H9 (cell line): ENCODE measurements around the gene TFB1M. TPM values are rescaled to one million over a fixed set of nuclear protein-coding genes. Genes with fewer than 3 reads are reported as not detected.

Experiments
- DNase-seq: peaks from one replicate; pipeline ENCODE4 v3.0.0-alpha.2; 2017
- H2AFZ ChIP-seq: one replicate; pipeline ENCODE4 v1.6.1; 2013; ENCODE audit warnings: mild to moderate bottlenecking, low read length, control low read depth, moderate library complexity
- H2AK5ac ChIP-seq: 2 replicates; pipeline ENCODE4 v1.6.1; 2013; ENCODE audit warnings: low read length, control low read depth, mixed read lengths; ENCODE audit not compliant: insufficient read length
- H2BK120ac ChIP-seq: one replicate; pipeline ENCODE4 v1.6.1; 2013; ENCODE audit warnings: low read depth, mild to moderate bottlenecking, low read length, control low read depth, inconsistent platforms; ENCODE audit not compliant: poor library complexity, severe bottlenecking
- H2BK12ac ChIP-seq: 2 replicates; pipeline ENCODE4 v1.6.1; 2013; ENCODE audit warnings: low read length, control low read depth, mixed read lengths, low read depth; ENCODE audit not compliant: insufficient read length
- H2BK15ac ChIP-seq: 2 replicates; pipeline ENCODE4 v1.6.1; 2013; ENCODE audit warnings: low read depth, low read length, control low read depth
- H2BK20ac ChIP-seq: one replicate; pipeline ENCODE4 v1.6.1; 2013; ENCODE audit warnings: low read depth, mild to moderate bottlenecking, low read length, control low read depth, inconsistent platforms; ENCODE audit not compliant: poor library complexity, severe bottlenecking
- H2BK5ac ChIP-seq: 2 replicates; pipeline ENCODE4 v1.6.1; 2013; ENCODE audit warnings: low read length, control low read depth, mixed read lengths; ENCODE audit not compliant: insufficient read length
- H3K14ac ChIP-seq: 2 replicates; pipeline ENCODE4 v1.6.1; 2013; ENCODE audit warnings: low read length, control low read depth; ENCODE audit not compliant: insufficient read depth
- H3K18ac ChIP-seq: 2 replicates; pipeline ENCODE4 v1.6.1; 2013; ENCODE audit warnings: low read depth, mild to moderate bottlenecking, mixed read lengths, low read length, control low read depth; ENCODE audit not compliant: insufficient read length
- H3K23ac ChIP-seq: 2 replicates; pipeline ENCODE4 v1.6.1; 2013; ENCODE audit warnings: low read length, control low read depth, mixed read lengths, low read depth; ENCODE audit not compliant: insufficient read length
- H3K23me2 ChIP-seq: 2 replicates; pipeline ENCODE4 v1.6.1; 2013; ENCODE audit warnings: low read depth, mild to moderate bottlenecking, mixed read lengths, low read length, control low read depth; ENCODE audit not compliant: insufficient read length, poor library complexity, severe bottlenecking
- H3K27ac ChIP-seq: 2 replicates; pipeline ENCODE4 v1.5.1; 2013; ENCODE audit warnings: low read length, control low read depth, mixed read lengths, low read depth; ENCODE audit not compliant: insufficient read length
- H3K27me3 ChIP-seq: 2 replicates; pipeline ENCODE4 v1.6.1; 2013; ENCODE audit warnings: low read length, control low read depth, inconsistent platforms; ENCODE audit not compliant: insufficient read depth
- H3K4ac ChIP-seq: 2 replicates; pipeline ENCODE4 v1.6.1; 2013; ENCODE audit warnings: low read depth, mild to moderate bottlenecking, control low read depth, inconsistent platforms, low read length, moderate library complexity
- H3K4me1 ChIP-seq: 2 replicates; pipeline ENCODE4 v1.6.1; 2013; ENCODE audit warnings: low read length, control low read depth, inconsistent platforms; ENCODE audit not compliant: insufficient read depth
- H3K4me2 ChIP-seq: 2 replicates; pipeline ENCODE4 v1.6.1; 2013; ENCODE audit warnings: low read length, control low read depth, mixed read lengths; ENCODE audit not compliant: insufficient read length, insufficient read depth
- H3K56ac ChIP-seq: 2 replicates; pipeline ENCODE4 v1.6.1; 2013; ENCODE audit warnings: low read depth, mild to moderate bottlenecking, mixed read lengths, low read length, control low read depth; ENCODE audit not compliant: insufficient read length
- H3K79me1 ChIP-seq: 2 replicates; pipeline ENCODE4 v1.6.1; 2013; ENCODE audit warnings: low read depth, mild to moderate bottlenecking, moderate library complexity, low read length, control low read depth, inconsistent platforms; ENCODE audit not compliant: insufficient read depth, poor library complexity, severe bottlenecking
- H3K79me2 ChIP-seq: 2 replicates; pipeline ENCODE4 v1.6.1; 2013; ENCODE audit warnings: low read length, control low read depth, inconsistent platforms; ENCODE audit not compliant: insufficient read depth
- H3K9ac ChIP-seq: 2 replicates; pipeline ENCODE4 v1.6.1; 2013; ENCODE audit warnings: low read length, control low read depth, mixed read lengths; ENCODE audit not compliant: insufficient read length; ENCODE audit errors: extremely low read depth
- H3K9me3 ChIP-seq: one replicate; pipeline ENCODE4 v1.6.1; 2013; ENCODE audit warnings: low read depth, low read length, inconsistent platforms; ENCODE audit not compliant: control insufficient read depth
- H3T11ph ChIP-seq: one replicate; pipeline ENCODE4 v1.6.1; 2013; ENCODE audit warnings: mild to moderate bottlenecking, low read length, control low read depth, inconsistent platforms
- H4K20me1 ChIP-seq: one replicate; pipeline ENCODE4 v1.6.1; 2013; ENCODE audit not compliant: control insufficient read depth, insufficient read length, insufficient read depth
- H4K5ac ChIP-seq: 2 replicates; pipeline ENCODE4 v1.6.1; 2013; ENCODE audit warnings: low read depth, mild to moderate bottlenecking, mixed read lengths, low read length, control low read depth; ENCODE audit not compliant: insufficient read length
- H4K8ac ChIP-seq: replicated peaks from 2 replicates; pipeline ENCODE4 v1.6.1; 2013; ENCODE audit warnings: low read length, control low read depth, mixed read lengths, low read depth; ENCODE audit not compliant: insufficient read length
- H4K91ac ChIP-seq: 2 replicates; pipeline ENCODE4 v1.6.1; 2013; ENCODE audit warnings: low read depth, mild to moderate bottlenecking, moderate library complexity, mixed read lengths, low read length, control low read depth; ENCODE audit not compliant: insufficient read length
- H3K27ac Mint-ChIP-seq, 3 experiments: 2 replicates in 2 of 3; 3 replicates in 1 of 3; pipeline ENCODE4 v1.8.0; 2020 to 2021; ENCODE audit warnings: mixed read lengths in 3 of 3, mild to moderate bottlenecking in 1 of 3, moderate library complexity in 1 of 3
- H3K27me3 Mint-ChIP-seq: 2 replicates; pipeline ENCODE4 v1.8.0; 2021; ENCODE audit warnings: low read depth, mild to moderate bottlenecking, moderate library complexity, mixed read lengths
- H3K36me3 Mint-ChIP-seq, 3 experiments: 2 replicates in 2 of 3; 3 replicates in 1 of 3; pipeline ENCODE4 v1.8.0; 2020 to 2021; ENCODE audit warnings: low read depth in 3 of 3, mixed read lengths in 3 of 3; ENCODE audit not compliant: insufficient read depth in 1 of 3
- H3K4me1 Mint-ChIP-seq, 2 experiments: 2 replicates each; pipeline ENCODE4 v1.8.0; 2020; ENCODE audit warnings: mixed read lengths in 2 of 2
- H3K4me3 Mint-ChIP-seq, 2 experiments: 2 replicates in 1 of 2; 3 replicates in 1 of 2; pipeline ENCODE4 v1.8.0; 2020 to 2021; ENCODE audit warnings: mild to moderate bottlenecking in 2 of 2, mixed read lengths in 2 of 2, moderate library complexity in 1 of 2
- H3K9me3 Mint-ChIP-seq, 2 experiments: 2 replicates in 1 of 2; 3 replicates in 1 of 2; pipeline ENCODE4 v1.8.0; 2020; ENCODE audit warnings: mild to moderate bottlenecking in 2 of 2, mixed read lengths in 2 of 2, moderate library complexity in 1 of 2
- CTCF ChIP-seq: fragments of 200-600 bp; sonication (generic); conservative IDR thresholded peaks from 3 replicates; pipeline ENCODE4 v1.8.0; 2021; ENCODE audit warnings: antibody characterized with exemption, mild to moderate bottlenecking
- WGBS: extraction: QIAGEN DNeasy Blood & Tissue Kit; methylation state at CpG from one replicate; pipeline ENCODE4 v1.1.7; 2013; ENCODE audit warnings: missing lambda C conversion rate, low lambda C conversion rate, mixed read lengths; ENCODE audit not compliant: insufficient read length; ENCODE audit errors: extremely low coverage; 5-methylcytosine and 5-hydroxymethylcytosine counted together
- total RNA-seq: library from RNA; stranded (reverse); gene quantifications from 2 replicates; pipeline ENCODE4 v1.2.1, GENCODE V29; 2021

Gene TFB1M
- total RNA-seq, 1 experiment from 2014 or later, result 28.6 TPM

DNA sequence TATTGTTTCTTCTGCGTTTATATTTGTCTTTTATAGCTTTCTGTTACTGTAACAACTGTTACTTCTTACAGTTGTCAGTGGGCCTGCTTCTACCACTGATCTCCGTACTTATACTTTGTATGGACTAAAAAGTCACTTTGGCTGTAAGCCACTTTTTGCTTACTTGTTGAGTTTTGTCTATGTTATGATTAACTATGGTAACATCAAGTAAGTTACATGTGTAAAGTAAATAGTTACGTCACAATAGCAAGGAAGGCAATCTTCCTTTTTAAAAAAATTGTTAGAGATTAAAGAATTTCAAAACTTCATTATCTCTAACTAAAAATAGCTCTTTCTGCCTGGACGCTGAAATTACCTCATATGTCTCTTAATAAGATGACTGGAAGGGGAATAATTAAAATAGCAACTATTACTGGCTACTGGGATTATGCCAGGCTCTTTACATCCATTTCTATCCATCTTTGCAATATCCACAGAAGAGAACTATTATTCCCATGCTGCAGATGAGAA lies 10.9 kb downstream of the TFB1M start:
- Histone ChIP-seq H3K14ac (no peak overlapping the region), H3K4me1 (no peaks in the 10 kb centered on the region), H3K9ac (no peak overlapping the region), H3K79me2 (no peaks in the 10 kb centered on the region), H3K27me3 (no peaks in the 10 kb centered on the region), H4K5ac (no peak overlapping the region), H2AK5ac (no peak overlapping the region), H4K20me1 (no peaks in the 10 kb centered on the region), H3K9me3 (no peaks in the 10 kb centered on the region), H3K23me2 (no peaks in the 10 kb centered on the region), H4K91ac (no peak overlapping the region), H3K4ac (no peak overlapping the region), H2AFZ (no peak overlapping the region), H3K27ac (no peak overlapping the region), H2BK5ac (no peak overlapping the region), H4K8ac (no peak overlapping the region), H2BK15ac (no peak overlapping the region), H2BK20ac (no peak overlapping the region), H3K4me2 (no peak overlapping the region), H3K79me1 (no peaks in the 10 kb centered on the region), H3K18ac (no peak overlapping the region), H3K56ac (no peak overlapping the region), H3K23ac (no peak overlapping the region), H2BK12ac (no peak overlapping the region), H3T11ph (no peak overlapping the region), H2BK120ac (no peak overlapping the region)
- DNase-seq, result no peak
- TF ChIP-seq CTCF, result no peak
- Mint-ChIP-seq H3K4me3 (no peak overlapping the region), H3K4me1 (peaks cover 13 to 19% of the 10 kb centered on the region in 2 experiments), H3K9me3 (no peaks in the 10 kb centered on the region), H3K27me3 (no peaks in the 10 kb centered on the region), H3K27ac (no peak overlapping the region), H3K36me3 (peaks cover 14 to 45% (median 44%) of the 10 kb centered on the region in 3 experiments)
- no CpG with 5 or more reads among the region's 4 CpGs for WGBS
